Liver (tissue), 9 donors: ENCODE results near the gene CD8B2. TPM values are rescaled to one million over a fixed set of nuclear protein-coding genes. Genes with fewer than 3 reads are reported as not detected.

Source experiments
- DNase-seq: peaks from one replicate; pipeline ENCODE4 v3.0.0-alpha.2; 2017; ENCODE audit warnings: low spot score
- H3K27ac ChIP-seq, 2 donors: one replicate each; pipeline ENCODE4 v1.7.0; 2013; ENCODE audit warnings: inconsistent platforms in 2 of 2, low read length in 2 of 2, control low read depth in 1 of 2, low read depth in 1 of 2, mild to moderate bottlenecking in 1 of 2
- H3K27me3 ChIP-seq, 4 donors: one replicate each; pipeline versions ENCODE4 v1.6.1 to v1.7.0; 2013; ENCODE audit warnings: low read length in 3 of 4, inconsistent platforms in 1 of 4, mild to moderate bottlenecking in 1 of 4, moderate library complexity in 1 of 4; ENCODE audit not compliant: control insufficient read depth in 4 of 4, insufficient read depth in 4 of 4
- H3K36me3 ChIP-seq, 4 donors: one replicate each; pipeline versions ENCODE4 v1.6.1 to v1.7.0; 2013; ENCODE audit warnings: low read length in 3 of 4, mild to moderate bottlenecking in 3 of 4, low read depth in 1 of 4, moderate library complexity in 1 of 4; ENCODE audit not compliant: control insufficient read depth in 4 of 4, insufficient read depth in 3 of 4
- H3K4me1 ChIP-seq, 4 donors: one replicate each; pipeline versions ENCODE4 v1.6.1 to v1.7.0; 2013; ENCODE audit warnings: low read length in 3 of 4, mild to moderate bottlenecking in 3 of 4, moderate library complexity in 1 of 4; ENCODE audit not compliant: control insufficient read depth in 4 of 4, insufficient read depth in 4 of 4
- H3K4me3 ChIP-seq, 3 donors: one replicate each; pipeline versions ENCODE4 v1.6.1 to v1.7.0; 2013; ENCODE audit warnings: low read length in 3 of 3, control low read depth in 1 of 3, low read depth in 1 of 3, mild to moderate bottlenecking in 1 of 3
- H3K9ac ChIP-seq, 2 donors: one replicate each; pipeline ENCODE4 v1.7.0; 2013; ENCODE audit warnings: low read length in 2 of 2, mild to moderate bottlenecking in 2 of 2, moderate library complexity in 2 of 2, control low read depth in 1 of 2, low read depth in 1 of 2
- H3K9me3 ChIP-seq, 4 donors: one replicate each; pipeline versions ENCODE4 v1.6.1 to v1.7.0; 2013; ENCODE audit warnings: low read length in 3 of 4; ENCODE audit not compliant: control insufficient read depth in 4 of 4
- ATF3 ChIP-seq: IDR thresholded peaks from 2 replicates; pipeline ENCODE4 v1.6.1; 2016; ENCODE audit warnings: antibody characterized with exemption
- CTCF ChIP-seq: fragments of 150-350 bp; IDR thresholded peaks from 2 replicates; pipeline ENCODE4 v1.5.1; 2017; ENCODE audit warnings: improper control_type of control experiment, low read depth, low read length; ENCODE audit not compliant: missing input control
- EGR1 ChIP-seq, 2 donors: IDR thresholded peaks; 2 replicates each; pipeline ENCODE4 v1.6.1; 2016 to 2018; ENCODE audit warnings: antibody characterized with exemption in 2 of 2, low read depth in 2 of 2
- FOXA1 ChIP-seq: IDR thresholded peaks from 2 replicates; pipeline ENCODE4 v1.6.1; 2016; ENCODE audit warnings: antibody characterized with exemption
- FOXA2 ChIP-seq: IDR thresholded peaks from 2 replicates; pipeline ENCODE4 v1.6.1; 2016; ENCODE audit warnings: antibody characterized with exemption
- GABPA ChIP-seq, 2 donors: IDR thresholded peaks in 1 of 2; conservative IDR thresholded peaks in 1 of 2; 2 replicates each; pipeline ENCODE4 v1.6.1; 2016; ENCODE audit warnings: antibody characterized with exemption in 2 of 2, mild to moderate bottlenecking in 1 of 2, moderate library complexity in 1 of 2
- HNF4A ChIP-seq, 2 donors: conservative IDR thresholded peaks; 2 replicates each; pipeline ENCODE4 v1.6.1; 2016; ENCODE audit warnings: antibody characterized with exemption in 2 of 2, mild to moderate bottlenecking in 2 of 2
- HNF4G ChIP-seq: IDR thresholded peaks from 2 replicates; pipeline ENCODE4 v1.6.1; 2016; ENCODE audit warnings: antibody characterized with exemption
- JUND ChIP-seq, 2 donors: IDR thresholded peaks; 2 replicates each; pipeline ENCODE4 v1.6.1; 2016; ENCODE audit warnings: antibody characterized with exemption in 2 of 2
- MAX ChIP-seq: IDR thresholded peaks from 2 replicates; pipeline ENCODE4 v1.6.1; 2016; ENCODE audit warnings: antibody characterized with exemption
- NR2F2 ChIP-seq: IDR thresholded peaks from 2 replicates; pipeline ENCODE4 v1.6.1; 2016; ENCODE audit warnings: antibody characterized with exemption
- RAD21 ChIP-seq, 2 donors: IDR thresholded peaks; 2 replicates each; pipeline ENCODE4 v1.6.1; 2016; ENCODE audit warnings: antibody characterized with exemption in 2 of 2, mild to moderate bottlenecking in 2 of 2
- REST ChIP-seq: IDR thresholded peaks from 2 replicates; pipeline ENCODE4 v1.6.1; 2016; ENCODE audit warnings: antibody characterized with exemption, mild to moderate bottlenecking
- RXRA ChIP-seq, 2 donors: IDR thresholded peaks; 2 replicates each; pipeline ENCODE4 v1.6.1; 2017 to 2018; ENCODE audit warnings: antibody characterized with exemption in 2 of 2, mild to moderate bottlenecking in 1 of 2
- SP1 ChIP-seq: IDR thresholded peaks from 2 replicates; pipeline ENCODE4 v1.6.1; 2018; ENCODE audit warnings: antibody characterized with exemption, mild to moderate bottlenecking
- TAF1 ChIP-seq: conservative IDR thresholded peaks from 2 replicates; pipeline ENCODE4 v1.6.1; 2016; ENCODE audit warnings: antibody characterized with exemption, mild to moderate bottlenecking
- YY1 ChIP-seq: IDR thresholded peaks from 2 replicates; pipeline ENCODE4 v1.6.1; 2016; ENCODE audit warnings: antibody characterized with exemption, mild to moderate bottlenecking
- ZBTB33 ChIP-seq: IDR thresholded peaks from 2 replicates; pipeline ENCODE4 v1.6.1; 2016; ENCODE audit warnings: antibody characterized with exemption
- WGBS: extraction: QIAGEN DNeasy Blood & Tissue Kit; methylation state at CpG from one replicate; pipeline ENCODE4 v1.1.7; 2013; 5-methylcytosine and 5-hydroxymethylcytosine counted together
- polyA plus RNA-seq, 2 donors: library from polyadenylated mRNA; stranded (reverse) in 1 of 2; unstranded in 1 of 2; fragments of 200-250 nt in 1 of 2; fragments of >200 nt in 1 of 2; fragmentation: Nextera tagmentation in 1 of 2; extraction: Ambion mirVana in 1 of 2; gene quantifications; one replicate each; pipeline versions ENCODE4 v1.2.1 to v1.2.3, GENCODE V29; 2013 to 2015
- total RNA-seq, 2 donors: library from RNA; depleted of rRNA; stranded (reverse); fragments of >200 nt; gene quantifications; one replicate each; pipeline ENCODE4 v1.2.3, GENCODE V29; 2014
- donor health status: healthy.
- donor health status: healthy.
- donor health status: healthy.
- donor health status: healthy.
- donor health status: healthy.

CD8B2 gene
- total and polyA plus RNA-seq, 4 donors: under 0.01 to 0.05 TPM; not detected in 2

- no peak overlapping the region for H3K9ac ChIP-seq
- no peak overlapping the region for H3K4me3 ChIP-seq
- H3K4me1 ChIP-seq: no peaks in the 10 kb centered on the region
- 64% methylated on average over 3 of the region's 3 CpGs for WGBS
- no peak overlapping the region for H3K27ac ChIP-seq
- H3K9me3 ChIP-seq: no peaks in the 10 kb centered on the region
- H3K27me3 ChIP-seq: no peaks in the 10 kb centered on the region
- TF ChIP-seq YY1: no peak
- TF ChIP-seq TAF1: no peak
- no peak for TF ChIP-seq GABPA (IDR thresholded peaks at IDR 0.05 in 1 of 2, conservative IDR thresholded peaks at IDR 0.05 in 1 of 2)
- no peak for TF ChIP-seq RXRA (IDR thresholded peaks at IDR 0.05)
- TF ChIP-seq FOXA2: no peak
- no peak for TF ChIP-seq HNF4A (conservative IDR thresholded peaks at IDR 0.05)
- no peak for TF ChIP-seq MAX
- no peak for TF ChIP-seq FOXA1
- no peak for TF ChIP-seq ZBTB33
- no peak for TF ChIP-seq SP1
- TF ChIP-seq RAD21 (IDR thresholded peaks at IDR 0.05): no peak
- no peak for TF ChIP-seq REST
- no peak for TF ChIP-seq JUND (IDR thresholded peaks at IDR 0.05)
- no peak for TF ChIP-seq NR2F2
- TF ChIP-seq ATF3: no peak
- no peak for TF ChIP-seq HNF4G
- TF ChIP-seq EGR1 (IDR thresholded peaks at IDR 0.05; ENCODE audit: low read depth in 2 of 2): no peak
- no peak for TF ChIP-seq CTCF
- H3K36me3 ChIP-seq: no peaks in the 10 kb centered on the region
- DNase-seq: no peak
Observed at GRCh38 chr2:106570316-106570715, 83.2 kb downstream of the CD8B2 start.

Other genes starting within 250 kb of the CD8B2 start
- gene RGPD3, start 19.0 kb upstream of the CD8B2 start, total RNA-seq: under 1 TPM; 0.14 to 0.59 TPM
- under 1 TPM; 0.07 to 0.85 TPM for gene RGPD3, start 19.0 kb upstream of the CD8B2 start, polyA plus RNA-seq